Measurements from ENCODE around the gene HIGD2A.
"Not testable (repeated sequence)": the region's sequence is repeated elsewhere in the genome, so short reads cannot be mapped to it uniquely, and the experiment has no call there.

The HIGD2A gene

DNA sequence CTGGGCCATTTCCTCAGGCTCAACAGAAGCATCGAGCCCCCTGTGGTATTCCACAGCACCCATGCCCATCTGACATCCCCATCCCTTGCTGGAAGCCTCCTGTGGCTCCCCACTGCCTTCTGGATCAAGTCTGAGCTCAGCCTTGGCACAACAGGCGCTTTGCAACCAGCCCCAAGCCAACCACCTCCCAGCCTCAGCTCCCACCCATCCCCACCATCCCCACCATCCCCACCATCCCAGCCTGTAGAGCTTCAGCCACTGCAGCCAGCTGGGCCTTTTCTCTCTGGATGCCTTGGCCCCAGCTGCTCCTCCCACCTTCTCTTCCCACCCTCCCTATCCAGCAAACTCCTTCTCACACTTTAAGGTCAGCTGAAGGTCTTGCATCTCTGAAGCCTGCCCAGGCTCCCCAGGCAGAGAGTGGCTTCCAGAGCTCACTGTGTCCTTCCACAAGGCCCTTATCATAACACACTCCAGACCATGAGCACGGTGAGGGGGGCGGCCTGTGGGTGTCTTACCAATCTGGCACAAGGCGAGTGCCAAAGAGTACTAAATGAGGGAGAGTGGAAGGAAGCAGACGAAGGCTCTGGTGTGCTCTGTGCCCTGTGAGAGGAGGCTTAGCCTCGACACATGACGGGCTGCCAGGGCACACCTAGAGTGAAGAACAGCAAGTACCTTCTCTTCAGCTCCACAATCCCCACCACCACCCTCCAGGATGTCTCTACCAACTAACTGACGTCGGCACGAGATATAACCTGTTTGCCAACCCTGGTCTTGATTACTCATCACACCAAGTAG is 6.5 kb downstream of the HIGD2A start:
- DNase-seq (ENCODE audit: low spot score) = no peak

GRCh38 chr5:176396330-176396729 is 7.8 kb downstream of the HIGD2A start:
- DNase-seq (ENCODE audit: low spot score) = no peak

- no peak for DNase-seq (ENCODE audit: low spot score)
These were observed 9.3 kb downstream of the HIGD2A start for GRCh38 chr5:176397736-176398420.

GRCh38 chr5:176400382-176401156 is 12.0 kb downstream of the HIGD2A start:
- no peak for DNase-seq (ENCODE audit: low spot score)

- no peak for DNase-seq (ENCODE audit: low spot score)
These were observed 13.0 kb downstream of the HIGD2A start for GRCh38 chr5:176401281-176402205.

DNA sequence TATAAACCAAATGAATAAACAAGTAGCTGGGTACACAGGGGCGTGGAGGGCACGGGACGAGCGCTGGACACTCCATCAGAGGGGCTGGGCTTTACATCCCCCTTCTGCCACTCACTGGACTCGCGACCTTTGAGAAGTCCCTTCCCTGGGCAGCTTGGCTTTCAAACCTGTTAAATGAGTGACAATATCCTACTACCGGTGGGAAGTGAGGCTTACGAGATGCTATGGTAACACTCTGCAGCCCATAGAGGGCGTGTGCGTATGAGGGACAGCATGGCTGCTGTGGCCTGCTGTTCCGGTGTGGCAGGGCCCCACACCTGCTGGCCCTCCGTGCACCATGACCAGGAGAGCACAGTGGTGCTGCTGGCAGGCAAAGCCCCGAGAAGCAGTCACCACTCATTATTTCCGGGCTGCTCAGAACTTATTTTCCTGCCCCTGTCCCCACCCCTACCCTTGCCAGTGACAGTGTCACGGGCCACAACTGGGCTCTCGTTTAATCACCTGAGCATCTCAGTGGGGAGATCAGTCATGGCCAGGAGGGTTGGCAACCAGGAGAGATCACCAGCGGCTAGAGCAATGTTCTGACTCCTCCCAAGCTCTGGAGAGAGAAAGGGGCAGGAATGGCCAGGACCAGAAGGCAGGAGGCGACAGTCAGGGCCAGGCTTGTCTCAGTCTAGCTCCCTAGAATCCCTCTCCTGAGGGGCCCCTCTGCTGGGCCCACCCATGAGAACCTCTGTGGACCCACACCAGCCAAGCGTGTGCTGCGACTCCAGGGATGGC is 17.3 kb downstream of the HIGD2A start:
- DNase-seq (ENCODE audit: low spot score) = no peak

- DNase-seq (ENCODE audit: low spot score) = no peak
These were observed 18.0 kb downstream of the HIGD2A start for GRCh38 chr5:176406436-176407052.

- DNase-seq (ENCODE audit: low spot score) = no peak
These were observed 19.1 kb downstream of the HIGD2A start for GRCh38 chr5:176407456-176408251.

DNA sequence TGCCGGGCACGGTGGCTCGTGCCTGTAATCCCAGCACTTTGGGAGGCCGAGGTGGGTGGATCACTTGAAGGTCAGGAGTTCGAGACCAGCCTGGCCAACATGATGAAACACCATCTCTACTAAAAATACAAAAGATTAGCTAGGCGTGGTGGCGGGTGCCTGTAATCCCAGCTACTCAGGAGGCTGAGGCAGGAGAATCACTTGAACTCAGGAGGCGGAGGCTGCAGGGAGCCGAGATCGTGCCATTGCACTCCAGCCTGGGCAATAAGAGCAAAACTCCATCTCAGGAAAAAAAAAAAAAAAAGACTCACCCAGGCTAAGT is 19.7 kb downstream of the HIGD2A start:
- not testable (repeated sequence) for DNase-seq (ENCODE audit: low spot score)

GRCh38 chr5:176408590-176408989 is 20.0 kb downstream of the HIGD2A start:
- DNase-seq (ENCODE audit: low spot score) = no peak

GRCh38 chr5:176409765-176410164 is 21.2 kb downstream of the HIGD2A start:
- DNase-seq (ENCODE audit: low spot score) = no peak

DNA sequence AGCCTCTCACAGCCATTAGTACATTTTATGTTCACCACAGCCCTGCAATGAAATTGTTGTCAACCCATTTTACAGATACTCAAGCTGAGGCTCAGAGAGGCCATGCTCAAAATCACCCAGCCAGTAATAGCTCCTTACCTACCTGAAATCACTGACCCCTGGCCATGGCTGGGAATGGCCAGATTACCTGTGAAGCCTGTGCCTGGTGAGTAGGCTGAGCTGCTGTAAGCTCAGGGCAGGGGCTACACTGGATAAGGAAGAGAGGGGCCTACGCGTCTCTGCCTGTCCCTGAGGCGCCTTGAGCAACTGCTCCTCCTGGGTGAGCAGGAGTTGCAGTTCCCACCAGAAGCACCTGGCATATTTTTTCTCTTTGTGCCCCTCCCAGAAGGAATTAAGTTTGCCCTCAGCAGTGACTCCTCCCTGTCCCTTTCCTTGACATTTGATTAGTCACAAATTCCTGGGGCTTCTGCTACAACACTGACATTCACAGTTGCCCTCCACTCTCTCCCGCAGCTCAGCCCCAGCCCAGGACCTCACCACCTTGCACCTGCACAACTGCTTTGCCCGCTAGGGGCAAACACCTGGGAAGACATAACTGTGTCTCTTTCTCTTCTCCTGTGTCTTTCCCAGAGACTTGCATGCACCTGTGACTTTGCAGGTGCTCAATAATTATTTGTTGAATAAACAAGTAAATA is 22.1 kb downstream of the HIGD2A start:
- no peak for DNase-seq (ENCODE audit: low spot score)

DNA sequence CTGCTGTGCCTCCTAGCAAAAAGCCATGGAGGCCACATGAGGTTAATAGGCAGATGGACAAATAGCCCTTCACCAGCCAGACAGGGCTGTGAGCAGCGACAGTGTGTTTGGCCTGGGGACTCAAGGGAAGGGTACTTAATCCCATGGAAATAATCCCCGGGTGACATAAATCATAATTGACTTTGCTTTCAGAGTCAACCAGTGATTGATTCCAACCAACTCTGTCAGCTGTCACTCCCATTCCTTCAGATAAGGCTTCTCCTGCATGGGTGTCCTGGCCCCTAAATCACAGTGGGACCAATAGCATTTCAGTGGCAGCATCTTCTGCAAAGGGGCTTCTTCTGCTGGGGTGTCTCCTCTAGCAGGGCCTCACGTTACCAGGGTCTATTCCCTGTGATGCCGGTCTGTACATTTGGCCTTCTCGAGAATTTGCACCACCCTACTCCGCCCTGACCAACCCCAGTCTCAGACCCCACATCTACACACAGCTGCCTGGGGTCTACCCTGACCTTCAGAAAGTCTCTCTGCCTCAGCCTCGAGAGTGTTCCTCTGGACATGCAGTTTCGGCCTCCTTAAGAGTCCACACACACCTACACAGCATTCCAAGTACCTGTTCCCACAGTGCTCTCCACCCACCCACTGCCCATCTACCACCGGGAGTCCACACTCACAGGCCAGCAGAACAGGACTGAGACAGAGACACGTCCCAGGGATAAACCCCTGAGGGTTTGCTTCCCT is 24.1 kb downstream of the HIGD2A start:
- DNase-seq (ENCODE audit: low spot score) = no peak

GRCh38 chr5:176413255-176413565 is 24.7 kb downstream of the HIGD2A start:
- DNase-seq (ENCODE audit: low spot score) = no peak

GRCh38 chr5:176413709-176414191 is 25.2 kb downstream of the HIGD2A start:
- DNase-seq (ENCODE audit: low spot score) = no peak

GRCh38 chr5:176414704-176415103 is 26.2 kb downstream of the HIGD2A start:
- no peak for DNase-seq (ENCODE audit: low spot score)

DNA sequence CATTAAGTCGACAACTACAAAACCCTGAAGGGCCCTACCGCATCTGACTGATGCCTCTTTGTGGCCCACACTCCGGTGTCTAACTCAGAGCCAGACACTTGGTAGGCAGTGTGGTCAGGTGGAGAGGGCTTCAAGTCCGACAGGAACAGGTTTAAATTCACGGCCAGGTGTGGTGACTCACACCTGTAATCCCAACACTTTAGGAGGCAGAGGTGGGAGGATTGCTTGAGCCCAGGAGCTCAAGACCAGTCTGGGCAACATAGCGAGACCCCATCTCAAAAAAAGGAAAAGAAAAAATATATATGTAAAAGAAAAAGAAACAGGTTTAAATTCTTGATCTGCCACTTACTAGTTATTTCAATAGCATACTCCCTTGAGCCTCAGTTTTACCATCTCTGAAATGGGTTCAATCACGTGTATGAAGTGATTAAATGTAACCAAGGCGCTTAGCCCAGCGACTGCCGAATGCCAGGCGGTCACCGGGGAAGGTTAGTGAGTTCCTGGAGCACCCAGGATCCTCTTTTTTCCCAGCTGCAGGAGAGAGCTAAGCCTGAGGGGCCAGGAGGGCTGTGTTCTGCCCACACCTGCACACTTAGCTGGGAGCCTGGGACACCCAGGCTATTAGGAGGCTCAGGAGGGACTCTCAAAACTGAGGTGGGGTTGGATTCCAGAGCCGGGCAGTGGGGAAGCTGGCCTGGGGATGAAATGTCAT is 26.8 kb downstream of the HIGD2A start:
- no peak for DNase-seq (ENCODE audit: low spot score)

Measured in putamen (tissue), 1 donor.